ENCODE results near the gene KARS1. TPM values are rescaled to one million over a fixed set of nuclear protein-coding genes. Genes with fewer than 3 reads are reported as not detected.

Gene KARS1
- total RNA-seq, 1 experiment from 2014 or later, result 196 TPM

- Histone ChIP-seq H4K20me1 (ENCODE audit: insufficient read depth) (peaks cover 22% of the 10 kb centered on the region; the same call in 1 of the 2 replicates), H3K9ac (ENCODE audit: low read length) (no peak overlapping the region), H3K4me3 (replicated peaks in 1 of 2; ENCODE audit: low read depth in 1 of 2, low read length in 2 of 2) (no peak overlapping the region), H3K4me1 (ENCODE audit: control insufficient read depth in 1 of 2, insufficient read depth in 2 of 2, low read length in 2 of 2) (peaks cover 0 to 6% of the 10 kb centered on the region in 2 experiments; a peak in 3 of 4 replicates), H3K27ac (ENCODE audit: low read depth, low read length) (no peak overlapping the region), H3K79me2 (ENCODE audit: insufficient read depth, low read length) (peaks cover 83% of the 10 kb centered on the region), H3K9me3 (ENCODE audit: control insufficient read depth in 1 of 2, insufficient read depth in 1 of 2, low read depth in 1 of 2, low read length in 2 of 2) (no peaks in the 10 kb centered on the region), H3K27me3 (ENCODE audit: insufficient read depth, low read length) (no peaks in the 10 kb centered on the region), H2AFZ (ENCODE audit: low read depth, low read length, poor library complexity, severe bottlenecking) (no peak overlapping the region), H3K9me2 (ENCODE audit: insufficient read depth) (no peaks in the 10 kb centered on the region), H3K36me3 (ENCODE audit: control insufficient read depth in 1 of 2, insufficient read depth in 2 of 2, low read length in 2 of 2) (peaks cover 52 to 83% of the 10 kb centered on the region in 2 experiments), H3K4me2 (ENCODE audit: low read length) (no peak overlapping the region)
- ChIA-PET CTCF (no interaction called here), POLR2A (no interaction called here), RAD21 (ENCODE audit: low non-redundant PET in 1 of 2, low total read pairs in 2 of 2, uncharacterized antibody in 2 of 2, unreplicated experiment in 2 of 2) (no interaction called here)
- DNase-seq (ENCODE audit: low read depth, low spot score) (no peak), ATAC-seq (no peak)
- no TSS peak for BruUV-seq (replicated peaks)
- intact Hi-C loops (cut with micrococcal nuclease), result loop anchor here (5.0 kb wide), 1 partner anchor 1532 kb away; no protein-coding TSS in a partner anchor
- TF ChIP-seq CBX3 (IDR thresholded peaks at IDR 0.05; ENCODE audit: low read depth) (no peak), MAX (IDR thresholded peaks at IDR 0.05) (no peak), SRF (IDR thresholded peaks at IDR 0.05; ENCODE audit: low read depth) (no peak), CEBPB (IDR thresholded peaks at IDR 0.05; ENCODE audit: low read depth) (no peak), FOSL1 (IDR thresholded peaks at IDR 0.05; ENCODE audit: low read depth) (no peak), ZFX (IDR thresholded peaks at IDR 0.05) (no peak), CTCF (IDR thresholded peaks at IDR 0.05 in 2 of 3, conservative IDR thresholded peaks at IDR 0.05 in 1 of 3; ENCODE audit: borderline replicate concordance in 1 of 3, insufficient read depth in 1 of 3, low read depth in 2 of 3, low read length in 2 of 3) (no peak), YY1 (IDR thresholded peaks at IDR 0.05; ENCODE audit: extremely low read depth, insufficient replicate concordance, low read depth, low read length) (no peak), POLR2AphosphoS5 (IDR thresholded peaks at IDR 0.05; ENCODE audit: low read depth, low read length) (no peak), JUND (IDR thresholded peaks at IDR 0.05) (no peak), EZH2 (IDR thresholded peaks at IDR 0.05) (no peak)
- TF ChIP-seq, protein P1, sequence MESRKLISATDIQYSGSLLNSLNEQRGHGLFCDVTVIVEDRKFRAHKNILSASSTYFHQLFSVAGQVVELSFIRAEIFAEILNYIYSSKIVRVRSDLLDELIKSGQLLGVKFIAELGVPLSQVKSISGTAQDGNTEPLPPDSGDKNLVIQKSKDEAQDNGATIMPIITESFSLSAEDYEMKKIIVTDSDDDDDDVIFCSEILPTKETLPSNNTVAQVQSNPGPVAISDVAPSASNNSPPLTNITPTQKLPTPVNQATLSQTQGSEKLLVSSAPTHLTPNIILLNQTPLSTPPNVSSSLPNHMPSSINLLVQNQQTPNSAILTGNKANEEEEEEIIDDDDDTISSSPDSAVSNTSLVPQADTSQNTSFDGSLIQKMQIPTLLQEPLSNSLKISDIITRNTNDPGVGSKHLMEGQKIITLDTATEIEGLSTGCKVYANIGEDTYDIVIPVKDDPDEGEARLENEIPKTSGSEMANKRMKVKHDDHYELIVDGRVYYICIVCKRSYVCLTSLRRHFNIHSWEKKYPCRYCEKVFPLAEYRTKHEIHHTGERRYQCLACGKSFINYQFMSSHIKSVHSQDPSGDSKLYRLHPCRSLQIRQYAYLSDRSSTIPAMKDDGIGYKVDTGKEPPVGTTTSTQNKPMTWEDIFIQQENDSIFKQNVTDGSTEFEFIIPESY (IDR thresholded peaks at IDR 0.05; ENCODE audit: extremely low read depth, insufficient replicate concordance, low read length), result no peak
Measured at GRCh38 chr16:75640598-75640997, 6.9 kb downstream of the KARS1 start.

All from HCT116 (cell line).